ENCODE results near the gene OR2T29.
"Not testable (repeated sequence)": the region's sequence is repeated elsewhere in the genome, so short reads cannot be mapped to it uniquely, and the experiment has no call there.

OR2T29 gene, protein sequence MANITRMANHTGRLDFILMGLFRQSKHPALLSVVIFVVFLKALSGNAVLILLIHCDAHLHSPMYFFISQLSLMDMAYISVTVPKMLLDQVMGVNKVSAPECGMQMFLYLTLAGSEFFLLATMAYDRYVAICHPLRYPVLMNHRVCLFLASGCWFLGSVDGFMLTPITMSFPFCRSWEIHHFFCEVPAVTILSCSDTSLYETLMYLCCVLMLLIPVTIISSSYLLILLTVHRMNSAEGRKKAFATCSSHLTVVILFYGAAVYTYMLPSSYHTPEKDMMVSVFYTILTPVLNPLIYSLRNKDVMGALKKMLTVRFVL

DNA sequence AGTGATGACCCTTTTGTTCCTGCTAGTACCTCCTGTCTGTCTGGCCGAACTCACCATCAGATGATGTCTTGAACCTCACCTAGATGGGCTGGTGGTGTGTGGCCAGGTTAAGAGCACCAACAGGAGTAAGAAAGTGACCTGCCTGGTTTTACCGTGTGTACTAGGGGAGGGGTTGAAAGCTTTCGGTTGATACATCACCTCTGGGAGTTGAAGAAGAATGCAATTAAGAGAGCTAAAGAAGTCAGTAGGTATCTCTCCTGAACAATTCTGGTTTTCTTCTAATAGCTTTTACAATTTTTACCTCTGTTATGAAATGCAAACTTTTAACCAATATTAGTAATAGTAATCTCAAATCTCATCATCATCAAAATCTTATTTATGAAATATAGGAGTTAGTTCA lies at the start of gene OR2T29:
Gene OR2T29 (minus strand): TSS at position 101 of the 400 bp plus-strand sequence. CDS start 3,281 bp downstream, outside the sequence.
- not testable (repeated sequence) for DNase-seq

DNA sequence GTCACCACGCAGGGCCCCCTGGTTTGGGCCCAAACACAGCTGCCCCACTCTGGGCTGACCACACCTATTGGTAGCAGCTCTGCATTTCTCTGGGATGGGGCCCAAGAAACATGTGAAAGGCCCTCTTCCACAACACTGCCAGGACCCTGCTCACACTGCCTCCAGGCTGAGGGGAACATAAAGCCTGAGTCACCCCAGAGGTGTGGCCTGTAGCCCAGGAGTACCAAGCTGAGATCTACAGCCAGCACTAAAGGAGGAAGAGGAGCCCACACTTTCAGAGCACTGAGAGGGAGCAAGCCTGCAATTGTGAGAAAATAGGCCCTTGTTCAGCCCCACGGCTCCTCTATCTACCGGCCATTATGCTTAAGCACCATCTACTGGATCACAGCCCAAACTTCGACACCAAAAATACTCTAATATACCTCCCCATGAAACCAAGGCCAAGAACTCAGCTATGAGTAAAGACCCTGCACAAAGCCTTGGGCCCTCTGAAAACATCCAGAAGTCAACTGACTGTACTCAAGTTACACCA lies 49.4 kb upstream of the OR2T29 start:
- no peak for DNase-seq

DNA sequence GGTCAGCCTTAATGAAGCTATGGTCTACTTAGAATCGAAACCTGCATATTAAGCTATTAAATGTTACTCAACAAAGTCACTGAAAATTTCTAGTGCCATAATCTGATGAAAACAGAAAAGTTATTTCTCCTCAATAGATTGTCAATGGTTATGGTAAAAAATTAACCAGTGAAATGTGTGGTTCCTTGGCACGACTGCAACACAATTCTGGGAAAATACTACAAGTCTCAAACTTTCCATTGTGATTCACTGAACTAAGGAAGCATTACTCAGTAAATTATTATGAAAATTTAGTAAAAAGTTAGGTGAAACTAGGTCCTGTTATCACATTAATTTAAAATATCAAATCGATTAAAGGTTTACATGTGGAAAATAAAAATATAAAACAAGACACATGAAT lies 47.7 kb upstream of the OR2T29 start:
- no peak for DNase-seq

DNA sequence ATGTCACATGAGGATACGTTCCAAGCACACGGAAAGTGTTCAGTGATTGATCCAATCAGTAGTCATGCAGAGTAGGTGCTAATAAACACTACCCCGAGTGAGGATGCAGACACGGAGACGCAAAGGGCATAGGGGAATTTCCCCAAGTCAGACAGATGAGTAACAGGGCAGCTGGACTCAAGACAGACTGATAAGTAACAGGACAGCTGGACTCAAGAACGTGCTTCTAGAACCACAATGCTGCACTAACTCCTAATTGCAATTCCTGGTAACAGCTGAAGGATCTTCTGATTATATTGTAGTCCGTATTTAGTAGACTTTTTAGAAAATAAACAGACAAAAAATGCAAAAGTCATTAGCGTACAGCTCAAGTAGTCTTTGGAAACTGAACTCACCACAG lies 36.8 kb upstream of the OR2T29 start:
- no peak for DNase-seq

DNA sequence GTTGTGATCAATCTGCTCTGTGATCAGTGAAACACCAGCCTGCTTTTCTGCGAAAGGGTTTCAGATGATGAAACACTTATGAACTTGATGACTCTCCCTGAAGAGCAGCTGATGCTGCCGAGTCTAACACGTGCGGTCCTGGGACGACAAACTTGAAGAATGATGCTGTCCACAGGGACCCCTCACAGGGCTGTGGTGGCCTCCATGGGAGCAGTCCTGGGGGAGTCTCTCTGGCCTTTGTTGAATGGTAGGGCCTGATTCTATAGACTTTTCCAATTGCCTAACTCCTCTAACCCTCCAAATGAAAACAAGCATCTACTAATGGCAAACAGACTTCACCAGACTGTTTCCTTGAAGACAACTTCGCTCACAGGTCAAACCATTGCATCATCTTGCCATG lies 35.0 kb upstream of the OR2T29 start, which contains the start of gene OR2T10:
Gene OR2T10 (minus strand): TSS at position 112 of the 400 bp plus-strand sequence. CDS start 3,932 bp downstream, outside the sequence.
- no peak for DNase-seq

DNA sequence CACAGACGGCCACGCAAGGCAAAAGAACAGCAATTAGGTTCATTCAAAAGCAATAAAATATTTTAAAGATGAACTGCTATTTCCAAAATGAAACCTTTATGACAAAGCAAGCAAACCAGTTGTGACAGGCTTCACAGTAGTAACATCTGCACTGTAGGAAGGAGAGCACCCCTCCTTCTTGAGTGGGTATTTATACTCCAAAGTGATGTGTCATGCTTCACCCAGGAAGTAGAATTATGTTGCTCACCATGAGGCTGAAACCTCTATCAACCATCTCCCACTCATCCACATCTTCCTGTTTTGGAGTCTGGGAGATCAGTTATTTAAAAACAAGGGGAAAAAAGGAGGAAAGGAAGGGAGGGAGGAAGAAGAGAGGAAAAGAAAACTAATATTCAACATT lies 34.0 kb upstream of the OR2T29 start:
- DNase-seq, result no peak

DNA sequence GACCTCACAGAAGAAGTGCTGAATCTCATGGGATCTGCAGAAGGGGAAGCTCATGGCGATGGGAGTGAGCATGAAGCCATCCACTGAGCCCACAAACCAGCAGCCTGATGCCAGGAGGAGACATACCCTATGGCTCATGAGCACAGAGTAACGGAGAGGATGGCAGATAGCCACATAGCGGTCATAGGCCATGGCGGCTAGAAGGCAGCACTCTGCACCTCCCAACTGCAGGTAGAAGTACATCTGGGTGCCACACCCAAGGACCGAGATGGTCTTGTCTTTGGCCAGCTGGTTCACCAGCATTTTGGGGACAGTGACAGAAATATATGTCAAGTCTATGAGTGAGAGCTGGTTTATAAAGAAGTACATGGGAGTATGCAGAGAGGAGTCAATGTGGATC lies 30.7 kb upstream of the OR2T29 start:
- no peak for DNase-seq

DNA sequence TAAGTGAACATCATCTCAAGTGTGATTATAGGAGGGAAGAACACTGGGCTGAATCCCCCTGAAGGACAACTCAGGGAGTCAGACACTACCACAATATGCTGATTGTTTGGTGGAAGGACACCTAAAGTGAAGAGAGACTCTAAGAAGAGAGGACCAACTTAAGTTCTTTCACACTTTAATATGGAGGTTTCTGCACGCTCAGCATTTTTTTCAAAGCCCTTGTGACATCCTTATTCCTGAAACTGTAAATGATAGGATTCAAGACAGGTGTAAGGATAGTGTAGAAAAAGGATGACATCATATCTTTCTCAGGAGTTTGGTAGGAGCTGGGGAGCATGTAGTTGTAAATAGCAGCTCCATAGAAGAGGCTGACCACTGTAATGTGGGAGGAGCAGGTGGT lies 30.1 kb upstream of the OR2T29 start:
- no peak for DNase-seq

DNA sequence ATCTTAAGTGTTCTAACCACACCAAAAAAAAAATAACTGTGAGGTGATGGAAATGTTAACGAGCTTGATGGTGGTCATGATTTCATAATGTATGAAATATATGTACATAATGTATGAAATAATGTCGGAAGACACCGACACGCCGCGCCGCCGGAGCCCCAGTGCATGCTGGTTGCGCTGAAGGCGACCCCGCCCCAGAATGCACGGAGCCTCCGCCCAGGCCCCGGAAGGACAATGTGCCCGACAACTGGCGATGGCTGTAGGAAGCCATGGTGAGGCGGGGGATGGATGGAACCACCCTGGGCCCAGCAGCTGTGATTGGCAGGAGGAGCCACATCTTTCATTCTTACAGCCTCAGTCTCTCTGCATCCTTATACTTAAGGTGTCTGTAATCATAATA lies 27.5 kb upstream of the OR2T29 start:
- no peak for DNase-seq

DNA sequence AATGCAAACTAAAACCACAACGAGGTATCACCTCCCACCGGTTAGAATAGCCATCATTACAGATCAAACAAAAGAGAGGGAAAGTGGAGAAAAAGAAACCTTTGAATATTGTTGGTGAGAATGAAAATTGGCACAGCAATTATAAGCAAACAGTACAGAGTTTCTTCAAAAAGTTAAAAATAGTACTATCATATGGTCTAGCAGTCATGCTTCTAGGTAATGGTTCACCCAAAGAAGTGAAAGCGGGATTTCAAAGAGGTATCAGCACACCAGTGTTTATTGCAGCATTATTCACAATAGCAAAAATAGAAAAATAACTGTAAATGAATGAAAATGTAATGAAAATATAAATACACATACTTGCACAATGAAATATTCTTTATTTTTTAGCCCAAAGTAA lies 26.8 kb upstream of the OR2T29 start:
- no peak for DNase-seq

DNA sequence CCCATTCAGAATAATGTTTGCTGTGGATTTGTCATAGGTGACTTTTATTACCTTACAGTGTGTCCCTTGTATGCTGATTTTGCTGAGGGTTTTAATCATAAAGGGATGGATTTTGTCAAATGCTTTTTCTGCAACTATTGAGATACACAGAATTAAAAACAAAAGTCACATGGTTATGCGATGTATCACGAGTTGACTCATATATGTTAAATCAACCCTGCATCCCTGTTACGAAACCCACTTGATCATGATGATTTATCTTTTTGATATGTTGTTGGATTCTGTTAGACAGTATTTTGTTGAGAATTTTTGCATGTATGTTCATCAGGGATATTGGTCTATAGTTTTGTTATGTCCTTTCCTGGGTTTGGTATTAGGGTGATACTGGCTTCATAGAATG lies 22.7 kb upstream of the OR2T29 start:
- DNase-seq, result no peak

DNA sequence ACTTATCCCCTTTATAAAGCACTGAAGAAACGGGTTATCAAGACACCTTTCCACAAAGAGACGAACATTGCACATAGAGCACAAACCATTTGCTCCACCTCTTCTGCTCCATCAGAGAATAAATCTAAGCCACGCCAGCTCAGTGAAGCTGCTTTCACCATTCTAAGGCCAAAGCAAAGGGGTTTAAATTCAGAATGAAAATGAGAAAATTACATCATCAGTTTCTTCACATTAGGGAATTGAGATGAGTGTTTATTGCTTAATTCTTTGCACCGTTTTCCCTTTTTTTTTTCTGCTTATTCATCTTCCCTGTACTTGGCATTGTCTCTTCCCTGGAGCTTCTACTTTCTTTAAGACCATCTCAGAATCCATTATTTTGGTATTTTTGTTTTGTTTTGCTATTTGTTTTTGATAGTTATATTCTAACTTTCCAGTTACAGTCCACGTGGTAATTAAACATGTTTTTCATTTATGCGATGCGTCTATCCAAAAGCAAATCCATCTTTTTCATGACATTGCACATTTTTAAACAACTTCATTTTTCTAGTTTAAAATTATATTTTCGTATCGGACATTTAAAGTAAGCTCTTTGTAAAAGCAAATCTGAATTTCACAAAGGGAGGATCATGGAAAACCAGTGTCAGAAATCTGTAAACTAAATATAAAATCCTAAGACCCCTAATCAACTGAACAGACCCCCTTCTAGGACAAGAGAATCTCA lies 13.8 kb upstream of the OR2T29 start:
- DNase-seq, result no peak

DNA sequence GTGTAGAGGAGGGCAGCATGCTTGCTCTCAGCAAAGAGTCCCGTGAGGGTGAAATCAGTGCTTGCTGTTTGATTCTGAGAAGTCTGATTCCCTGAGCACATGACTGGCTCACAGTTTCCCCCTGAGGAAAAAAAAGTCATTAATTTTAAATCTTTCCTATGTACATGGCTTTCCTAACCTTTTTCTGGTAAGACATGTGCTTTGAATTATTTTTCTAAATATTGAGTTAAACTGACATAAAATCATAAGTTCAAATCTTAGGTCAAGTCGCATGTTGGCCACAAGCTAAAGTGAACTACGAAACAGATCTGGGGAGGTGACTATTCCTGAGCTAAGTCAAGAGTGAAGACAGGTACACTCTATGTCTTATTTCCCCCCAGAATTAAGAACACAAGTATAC lies 12.1 kb upstream of the OR2T29 start, which contains the start of gene OR2T34:
Gene OR2T34 (minus strand): TSS at position 101 of the 400 bp plus-strand sequence. CDS start 0 bp downstream, at position 101.
- not testable (repeated sequence) for DNase-seq

DNA sequence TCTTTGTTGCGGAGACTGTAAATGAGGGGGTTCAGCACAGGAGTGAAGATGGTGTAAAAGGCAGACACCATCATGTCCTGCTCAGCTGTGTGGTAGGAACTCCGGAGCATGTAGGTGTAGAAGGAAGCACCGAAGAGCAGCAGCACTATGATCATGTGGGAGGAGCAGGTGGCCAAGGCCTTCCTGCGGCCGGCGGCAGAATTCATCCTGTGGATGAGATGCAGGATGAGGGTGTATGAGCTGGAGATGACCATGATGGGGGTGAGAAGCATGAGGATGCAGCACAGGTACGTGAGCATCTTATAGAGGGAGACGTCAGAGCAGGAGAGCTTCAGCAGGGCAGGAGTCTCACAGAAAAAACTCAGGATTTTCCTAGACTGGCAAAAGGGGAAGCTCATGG lies 11.3 kb upstream of the OR2T29 start:
- DNase-seq, result not testable (repeated sequence)

DNA sequence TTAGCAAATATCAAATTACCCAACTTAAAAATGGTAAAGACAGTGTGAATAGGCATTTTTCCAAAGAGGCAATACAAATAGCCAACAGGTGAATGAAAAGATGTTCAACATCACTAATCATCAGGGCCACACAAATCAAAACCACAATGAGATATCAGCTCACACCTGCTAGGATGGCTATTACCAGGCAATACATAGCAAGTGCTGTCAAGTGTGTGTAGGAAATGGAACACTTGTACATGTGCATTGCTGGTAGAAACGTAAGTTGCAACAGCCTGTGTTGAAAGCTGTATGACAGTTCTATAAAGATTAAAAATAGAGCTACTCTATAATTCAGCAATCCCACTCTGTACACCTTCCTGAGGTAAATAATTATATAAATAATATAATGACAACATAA lies 9.5 kb upstream of the OR2T29 start:
- not testable (repeated sequence) for DNase-seq

DNA sequence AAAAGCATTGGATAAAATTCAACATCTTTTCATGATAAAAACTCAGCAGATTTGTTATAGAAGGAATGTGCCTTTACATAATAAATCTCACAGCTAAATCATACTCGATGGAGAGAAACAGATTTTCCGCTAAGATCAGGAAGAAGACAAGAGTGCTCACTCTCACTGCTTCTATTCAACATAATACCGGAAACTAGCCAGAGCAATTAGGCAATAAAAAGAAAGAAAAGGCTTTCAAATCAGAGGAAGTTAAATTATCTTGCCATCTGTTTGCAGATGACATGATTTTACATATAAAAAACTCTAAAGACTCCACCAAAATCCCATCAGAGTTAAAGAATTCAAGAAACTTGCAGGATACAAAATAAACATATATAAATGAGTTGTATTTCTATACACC lies 8.2 kb upstream of the OR2T29 start:
- DNase-seq, result not testable (repeated sequence)

DNA sequence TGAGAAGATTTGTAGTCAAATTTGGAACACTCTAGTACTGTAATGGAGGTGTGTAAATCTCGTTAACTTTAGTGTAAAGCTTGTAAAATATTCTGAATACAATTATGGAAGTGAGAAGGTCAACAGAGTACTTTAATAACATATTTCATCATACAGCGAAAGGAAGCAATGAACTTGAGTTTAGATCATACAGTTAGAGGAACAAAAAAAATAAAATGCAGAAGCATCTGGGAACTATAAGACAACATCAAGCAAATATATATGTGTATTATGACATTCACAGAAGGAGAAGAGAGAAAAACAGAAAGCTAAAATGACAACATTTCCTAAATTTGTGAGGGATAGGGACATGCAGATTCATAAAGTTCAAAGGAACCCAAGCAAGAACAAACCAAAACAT lies 6.5 kb upstream of the OR2T29 start:
- DNase-seq, result not testable (repeated sequence)

DNA sequence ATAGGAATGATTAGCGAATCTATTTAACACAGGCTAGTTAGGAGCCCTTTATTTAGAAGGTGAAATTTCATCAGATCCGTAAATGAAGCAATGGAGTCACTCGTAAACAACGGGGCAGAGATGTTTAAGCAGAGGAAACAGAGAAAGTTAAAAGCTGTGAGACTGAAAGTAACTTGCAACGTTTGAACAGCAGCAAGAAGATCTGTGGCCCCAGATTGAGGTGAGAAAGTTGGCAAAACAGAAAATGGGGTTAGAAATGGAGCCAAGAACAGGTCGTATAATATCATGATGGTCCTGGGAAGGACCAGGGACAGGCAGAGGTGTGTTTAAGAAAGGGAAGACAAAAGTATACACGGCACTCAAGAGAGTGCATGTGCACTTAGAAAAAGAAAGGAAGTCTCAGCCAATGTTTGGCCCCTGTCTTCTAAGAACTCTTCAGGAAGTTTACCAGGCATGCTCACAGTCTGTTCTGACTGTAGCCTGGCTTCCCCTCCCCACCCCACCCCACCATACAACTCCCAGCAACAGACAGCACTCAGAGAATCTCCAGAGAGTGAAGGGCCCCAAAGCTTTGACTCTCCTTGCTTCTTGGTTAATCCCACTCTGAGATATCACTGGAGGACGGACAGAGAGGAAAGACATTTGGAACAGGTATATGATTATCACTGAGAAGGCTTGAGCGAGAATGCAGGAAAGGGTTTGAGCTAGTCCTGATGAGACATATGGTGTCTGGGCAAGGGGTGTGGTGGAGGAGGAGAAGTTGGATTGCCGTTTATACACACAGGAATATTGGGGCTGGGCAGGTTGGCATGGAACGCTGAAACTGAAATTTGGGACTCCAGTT lies 3.2 kb upstream of the OR2T29 start:
- DNase-seq, result not testable (repeated sequence)

DNA sequence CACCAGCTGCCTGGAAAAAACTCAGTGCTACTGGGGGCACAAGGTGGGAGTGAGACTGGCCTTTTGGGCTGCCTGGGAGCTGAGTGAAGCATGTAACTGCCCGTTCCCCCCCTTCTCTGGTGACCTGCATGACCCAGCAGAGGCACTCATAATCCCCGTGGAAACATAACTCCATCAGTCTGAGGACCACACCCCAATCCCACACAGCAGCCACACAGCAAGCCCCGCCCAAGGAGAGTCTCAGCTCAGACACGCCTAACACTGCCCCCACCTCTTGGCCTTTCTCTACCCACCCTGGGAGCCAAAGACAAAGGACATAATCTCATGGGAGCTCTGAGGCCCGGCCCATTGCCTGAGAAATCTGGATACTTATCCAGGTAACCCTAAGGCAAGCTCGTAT lies 11.5 kb downstream of the OR2T29 start:
- not testable (repeated sequence) for DNase-seq

DNA sequence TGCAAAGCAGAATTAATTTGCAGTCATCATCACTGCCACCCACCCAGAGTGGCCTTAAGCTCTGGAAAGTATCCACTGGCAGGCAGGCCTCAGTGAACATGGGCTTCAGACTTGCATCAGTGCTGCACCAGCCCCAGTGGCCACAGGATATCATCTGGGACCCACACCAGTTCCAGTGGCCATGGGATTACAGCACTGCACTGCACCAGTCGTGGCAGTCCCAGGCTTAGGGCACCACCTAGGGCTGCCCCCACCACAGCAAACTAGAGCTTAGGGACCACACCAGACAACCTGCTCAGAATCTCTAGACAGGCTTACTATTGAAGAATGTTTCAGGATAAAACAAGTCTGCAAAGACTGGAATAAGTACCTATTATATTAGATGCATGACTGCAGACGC lies 15.2 kb downstream of the OR2T29 start:
- not testable (repeated sequence) for DNase-seq

DNA sequence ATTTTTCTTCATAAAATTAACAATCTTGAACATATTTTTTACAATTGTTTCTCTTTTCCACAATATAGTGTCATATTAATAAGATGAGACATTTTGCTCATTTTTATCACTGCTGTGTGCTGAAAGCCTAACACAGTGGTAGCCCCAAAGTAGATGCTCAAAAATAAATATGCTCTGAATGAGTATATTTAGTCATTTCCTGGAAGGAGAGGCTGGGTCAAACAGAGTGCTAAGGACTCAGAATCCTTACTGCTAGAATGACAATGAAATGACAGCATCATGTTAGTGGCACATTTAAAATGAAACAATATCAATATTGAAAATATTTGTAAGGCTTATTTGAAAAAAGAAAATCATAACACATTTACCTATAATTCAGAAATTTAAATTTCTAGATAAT lies 25.1 kb downstream of the OR2T29 start:
- DNase-seq, result not testable (repeated sequence)

DNA sequence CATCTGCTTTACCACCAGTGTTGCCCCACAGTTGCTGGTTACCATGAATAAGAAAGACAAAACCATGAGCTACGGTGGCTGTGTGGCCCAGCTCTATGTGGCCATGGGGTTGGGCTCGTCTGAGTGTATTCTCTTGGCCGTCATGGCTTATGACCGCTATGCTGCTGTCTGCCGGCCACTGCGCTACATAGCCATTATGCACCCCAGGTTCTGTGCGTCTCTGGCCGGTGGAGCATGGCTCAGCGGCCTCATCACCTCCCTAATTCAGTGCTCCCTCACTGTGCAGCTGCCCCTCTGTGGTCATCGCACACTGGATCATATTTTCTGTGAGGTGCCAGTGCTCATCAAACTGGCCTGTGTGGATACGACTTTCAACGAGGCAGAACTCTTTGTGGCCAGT lies 40.7 kb downstream of the OR2T29 start:
- no peak for DNase-seq

DNA sequence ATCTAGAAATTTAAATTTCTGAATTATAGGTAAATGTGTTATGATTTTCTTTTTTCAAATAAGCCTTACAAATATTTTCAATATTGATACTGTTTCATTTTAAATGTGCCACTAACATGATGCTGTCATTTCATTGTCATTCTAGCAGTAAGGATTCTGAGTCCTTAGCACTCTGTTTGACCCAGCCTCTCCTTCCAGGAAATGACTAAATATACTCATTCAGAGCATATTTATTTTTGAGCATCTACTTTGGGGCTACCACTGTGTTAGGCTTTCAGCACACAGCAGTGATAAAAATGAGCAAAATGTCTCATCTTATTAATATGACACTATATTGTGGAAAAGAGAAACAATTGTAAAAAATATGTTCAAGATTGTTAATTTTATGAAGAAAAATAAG lies 52.4 kb downstream of the OR2T29 start:
- not testable (repeated sequence) for DNase-seq

Data from activated CD8-positive, alpha-beta memory T cell treated with anti-CD3 and anti-CD28 coated beads, Interleukin-2, amount 50 U/mL, for 48 hours (primary cell).